ACC112 (cell line): ENCODE results near the gene RALGPS1.

Experiments used
- H2AFZ ChIP-seq: fragments of 200-600 bp; sonication (generic); one replicate; pipeline ENCODE4 v1.6.0; 2017; ENCODE audit warnings: antibody characterized with exemption, low read length; ENCODE audit not compliant: unreplicated experiment
- H3K27ac ChIP-seq: fragments of 200-600 bp; sonication (generic); 2 replicates; pipeline ENCODE4 v1.5.1; 2014; ENCODE audit warnings: low read depth, mild to moderate bottlenecking, antibody characterized with exemption, low read length, moderate library complexity
- H3K27me3 ChIP-seq: fragments of 200-600 bp; sonication (generic); 2 replicates; pipeline ENCODE4 v1.6.1; 2014; ENCODE audit warnings: mild to moderate bottlenecking, antibody characterized with exemption, low read length, moderate library complexity, mixed read lengths; ENCODE audit not compliant: insufficient read depth
- H3K36me3 ChIP-seq: fragments of 200-600 bp; sonication (generic); 2 replicates; pipeline ENCODE4 v1.6.1; 2016; ENCODE audit warnings: mild to moderate bottlenecking, antibody characterized with exemption, low read length, moderate library complexity, mixed read lengths; ENCODE audit not compliant: insufficient read depth
- H3K4me1 ChIP-seq: fragments of 200-600 bp; sonication (generic); one replicate; pipeline ENCODE4 v1.6.1; 2016; ENCODE audit warnings: low read length, mixed read lengths; ENCODE audit not compliant: insufficient read depth, unreplicated experiment, control insufficient read depth
- H3K4me3 ChIP-seq: fragments of 200-600 bp; sonication (generic); 2 replicates; pipeline ENCODE4 v1.5.1; 2014; ENCODE audit warnings: mild to moderate bottlenecking, low read depth, low read length
- H3K79me2 ChIP-seq: fragments of 200-600 bp; sonication (generic); one replicate; pipeline ENCODE4 v1.6.0; 2016; ENCODE audit warnings: low read length; ENCODE audit not compliant: control insufficient read depth, unreplicated experiment, insufficient read depth

The RALGPS1 gene

DNA sequence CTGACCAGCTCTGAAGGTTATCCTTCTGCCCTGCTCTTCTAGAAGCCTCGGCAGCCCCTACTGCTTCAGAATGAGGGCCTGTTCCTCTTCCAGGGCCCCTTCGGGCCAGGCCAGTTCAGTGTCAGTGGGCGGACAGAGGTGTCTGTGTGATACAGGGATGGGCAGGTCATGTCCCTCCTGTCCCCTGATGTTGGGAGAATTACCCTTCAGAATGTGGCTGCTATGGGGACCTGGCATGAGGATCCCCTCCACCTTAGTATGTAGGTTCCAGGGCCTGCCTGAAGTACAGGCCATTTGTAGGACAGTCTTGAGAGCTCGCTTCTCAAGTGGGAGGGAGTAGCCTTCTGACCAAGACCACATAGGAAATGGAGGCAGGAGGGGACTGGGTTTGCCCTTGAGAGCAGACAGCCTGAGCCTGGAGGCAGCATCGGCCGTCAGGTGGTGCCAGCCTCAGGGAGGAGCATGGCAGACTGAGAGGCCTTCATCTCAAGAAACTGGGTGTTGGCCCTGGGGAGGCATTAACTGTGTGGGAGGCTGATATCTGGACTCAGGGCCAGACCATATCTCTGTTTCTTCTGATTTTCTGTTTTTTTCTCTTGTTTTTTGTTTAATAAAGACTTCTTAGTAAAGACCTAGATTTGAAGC lies 175.9 kb downstream of the RALGPS1 start:
- H3K79me2 ChIP-seq, result no peaks in the 10 kb centered on the region
- no peak overlapping the region for H2AFZ ChIP-seq
- no peak overlapping the region for H3K4me3 ChIP-seq
- H3K27me3 ChIP-seq, result no peaks in the 10 kb centered on the region
- H3K27ac ChIP-seq, result no peak overlapping the region
- no peaks in the 10 kb centered on the region for H3K36me3 ChIP-seq
- no peaks in the 10 kb centered on the region for H3K4me1 ChIP-seq

DNA sequence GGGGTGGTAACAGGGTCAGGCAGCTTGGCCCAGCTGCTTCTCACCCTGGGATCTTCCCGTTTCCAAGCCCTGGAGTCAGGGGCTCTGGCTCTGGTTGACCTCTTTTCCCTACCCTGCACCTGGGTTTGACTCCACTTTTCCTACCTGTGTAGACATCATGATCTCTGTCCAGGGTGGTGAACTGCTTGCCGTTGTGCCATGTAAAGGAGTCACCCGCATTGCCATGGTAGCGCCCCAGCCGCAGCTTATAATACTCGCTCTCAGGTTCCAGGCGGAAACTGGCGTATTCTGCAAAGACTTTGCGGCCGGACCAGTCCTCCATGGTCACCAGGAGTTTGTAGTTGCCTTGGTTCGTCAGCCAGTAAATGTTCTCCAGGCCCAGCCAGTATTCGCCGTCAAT lies 176.9 kb downstream of the RALGPS1 start:
- H3K27ac ChIP-seq, result no peak overlapping the region
- no peaks in the 10 kb centered on the region for H3K27me3 ChIP-seq
- no peaks in the 10 kb centered on the region for H3K36me3 ChIP-seq
- no peak overlapping the region for H2AFZ ChIP-seq
- no peaks in the 10 kb centered on the region for H3K79me2 ChIP-seq
- no peak overlapping the region for H3K4me3 ChIP-seq
- no peaks in the 10 kb centered on the region for H3K4me1 ChIP-seq

DNA sequence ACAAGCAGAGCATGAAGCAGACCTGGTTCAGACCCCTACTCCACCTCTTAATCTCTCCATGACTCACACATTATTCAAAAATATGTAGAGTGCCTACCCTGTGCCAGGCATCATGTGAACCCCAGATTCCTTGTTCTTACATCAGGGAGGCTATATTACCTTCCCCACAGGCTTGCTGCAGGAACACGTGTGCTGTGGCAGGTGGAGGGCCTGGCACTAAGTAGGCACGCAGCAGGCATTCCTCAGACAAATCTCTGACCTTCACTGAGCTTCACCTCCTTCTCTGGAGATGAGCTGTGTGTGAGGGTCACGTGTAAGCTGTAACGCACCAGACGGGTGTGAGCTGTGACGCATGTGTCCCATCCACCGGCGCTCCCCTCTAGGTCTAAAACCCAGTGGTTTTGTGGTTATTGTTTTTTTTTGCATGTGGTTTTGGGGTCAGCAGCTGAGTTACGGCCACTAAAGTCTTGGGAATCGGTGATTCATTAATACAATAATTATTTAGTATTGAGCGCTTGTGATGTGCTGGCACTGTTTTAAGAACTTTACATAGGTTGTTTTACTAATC lies 177.5 kb downstream of the RALGPS1 start:
- no peaks in the 10 kb centered on the region for H3K27me3 ChIP-seq
- H3K36me3 ChIP-seq, result no peaks in the 10 kb centered on the region
- no peak overlapping the region for H3K27ac ChIP-seq
- H3K4me3 ChIP-seq, result no peak overlapping the region
- no peak overlapping the region for H2AFZ ChIP-seq
- no peaks in the 10 kb centered on the region for H3K4me1 ChIP-seq
- no peaks in the 10 kb centered on the region for H3K79me2 ChIP-seq

DNA sequence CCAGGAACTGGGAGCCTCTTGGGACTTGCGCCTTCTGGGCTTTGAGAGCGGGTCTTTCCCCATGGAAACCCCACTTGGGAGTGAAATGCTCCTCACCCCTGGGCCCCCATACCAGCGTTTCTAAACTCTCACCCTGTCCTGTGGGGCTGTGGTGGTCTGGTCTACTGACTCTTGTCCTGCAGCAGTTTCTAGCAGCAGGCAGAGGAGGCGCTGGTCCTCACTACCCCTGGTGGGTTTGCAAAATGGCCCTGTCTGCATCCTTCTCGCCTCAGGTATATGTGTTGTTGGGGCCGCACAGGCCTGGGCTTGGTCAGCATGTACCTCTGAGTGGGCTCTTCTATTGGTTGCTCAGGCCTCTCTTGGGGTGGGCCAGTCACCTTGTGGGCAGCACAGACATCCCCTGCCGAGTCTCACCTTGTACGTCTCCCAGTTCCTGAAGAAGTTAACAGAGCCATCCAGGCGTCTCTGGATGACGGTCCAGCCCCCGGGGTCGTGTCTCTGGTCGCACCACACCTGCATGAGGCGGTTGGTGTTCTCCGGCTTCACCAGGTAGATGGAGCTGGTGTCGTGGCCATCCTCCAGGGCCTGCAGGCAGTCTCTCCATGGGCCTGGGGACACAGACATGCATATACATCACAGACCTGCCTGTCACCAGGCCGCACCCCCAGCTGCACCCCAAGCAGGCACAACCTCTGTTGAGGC lies 178.9 kb downstream of the RALGPS1 start:
- Histone ChIP-seq H3K4me3 (no peak overlapping the region), H3K79me2 (no peaks in the 10 kb centered on the region), H2AFZ (no peak overlapping the region)

DNA sequence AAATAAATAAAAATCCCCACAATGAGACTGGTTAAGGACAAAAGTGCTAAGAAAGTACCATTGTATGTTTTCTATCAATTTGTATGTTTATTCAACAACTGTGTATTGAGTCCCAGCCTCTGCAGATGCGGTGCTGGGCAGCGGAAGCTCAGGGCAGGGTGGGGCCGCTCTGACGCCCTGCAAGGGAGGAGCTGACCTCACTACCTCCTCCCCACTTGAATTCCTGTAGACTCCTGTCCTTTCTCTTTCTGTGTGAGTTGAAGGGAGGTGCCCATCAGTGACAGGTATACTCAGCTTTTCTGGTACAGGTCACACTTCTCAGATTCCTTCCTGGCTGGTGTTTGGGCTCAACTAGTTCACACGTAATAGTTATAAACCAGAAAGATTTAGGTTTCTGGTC lies 180.8 kb downstream of the RALGPS1 start:
- no peaks in the 10 kb centered on the region for H3K4me1 ChIP-seq
- H3K27me3 ChIP-seq, result no peaks in the 10 kb centered on the region
- H3K4me3 ChIP-seq, result no peak overlapping the region
- no peaks in the 10 kb centered on the region for H3K36me3 ChIP-seq
- no peak overlapping the region for H3K27ac ChIP-seq
- no peaks in the 10 kb centered on the region for H3K79me2 ChIP-seq
- H2AFZ ChIP-seq, result no peak overlapping the region

More for the DNA sequence above, 178.9 kb downstream of the RALGPS1 start:
- H3K27ac ChIP-seq, result no peak overlapping the region
- H3K36me3 ChIP-seq, result no peaks in the 10 kb centered on the region
- H3K27me3 ChIP-seq, result no peaks in the 10 kb centered on the region
- H3K4me1 ChIP-seq, result no peaks in the 10 kb centered on the region

DNA sequence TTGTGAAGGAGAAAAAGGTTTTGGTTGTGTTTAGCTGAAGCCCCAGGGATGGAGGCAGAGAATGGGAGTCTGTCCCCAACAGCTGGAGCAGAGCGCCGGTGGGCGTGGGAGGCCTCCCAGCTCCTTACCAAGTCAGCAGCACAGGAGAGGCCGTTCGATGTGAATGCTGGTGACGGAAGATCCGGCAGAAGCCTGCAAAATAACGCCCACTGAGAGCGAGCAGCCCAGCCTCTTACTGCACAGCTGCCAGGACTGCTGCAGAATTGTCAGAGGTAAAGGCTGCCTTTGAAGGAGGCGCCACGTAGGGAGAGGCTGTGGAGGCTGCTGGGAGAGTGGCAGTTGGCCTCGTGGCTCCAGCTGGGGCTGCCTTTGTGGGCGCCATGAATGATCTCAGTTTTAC lies 181.6 kb downstream of the RALGPS1 start:
- H3K27ac ChIP-seq, result no peak overlapping the region
- H2AFZ ChIP-seq, result no peak overlapping the region
- no peaks in the 10 kb centered on the region for H3K27me3 ChIP-seq

DNA sequence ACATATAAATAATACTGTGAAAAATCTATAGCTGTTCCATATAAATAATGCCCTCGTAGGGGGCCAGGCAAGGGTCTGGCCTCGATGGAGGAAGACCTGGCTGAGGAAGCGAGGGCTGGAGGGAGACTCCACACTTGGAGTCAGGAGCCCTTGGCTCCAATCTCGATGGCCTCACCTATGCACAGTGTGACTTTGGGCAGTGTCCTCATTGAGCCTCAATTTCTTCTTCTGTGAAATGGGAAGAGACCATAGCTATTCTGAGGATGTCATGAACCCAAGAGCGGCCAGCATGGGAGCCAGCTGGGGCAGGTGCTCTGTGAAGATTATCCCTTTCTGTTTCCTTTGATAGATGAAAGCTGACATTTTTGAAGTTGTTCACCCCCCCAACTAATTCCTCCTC lies 183.1 kb downstream of the RALGPS1 start:
- Histone ChIP-seq H3K4me1 (no peaks in the 10 kb centered on the region), H3K27ac (no peak overlapping the region), H3K27me3 (no peaks in the 10 kb centered on the region), H3K36me3 (no peaks in the 10 kb centered on the region), H2AFZ (no peak overlapping the region), H3K79me2 (no peaks in the 10 kb centered on the region), H3K4me3 (no peak overlapping the region)

More for the DNA sequence above, 181.6 kb downstream of the RALGPS1 start:
- H3K36me3 ChIP-seq, result no peaks in the 10 kb centered on the region
- H3K4me1 ChIP-seq, result no peaks in the 10 kb centered on the region
- H3K4me3 ChIP-seq, result no peak overlapping the region
- no peaks in the 10 kb centered on the region for H3K79me2 ChIP-seq

DNA sequence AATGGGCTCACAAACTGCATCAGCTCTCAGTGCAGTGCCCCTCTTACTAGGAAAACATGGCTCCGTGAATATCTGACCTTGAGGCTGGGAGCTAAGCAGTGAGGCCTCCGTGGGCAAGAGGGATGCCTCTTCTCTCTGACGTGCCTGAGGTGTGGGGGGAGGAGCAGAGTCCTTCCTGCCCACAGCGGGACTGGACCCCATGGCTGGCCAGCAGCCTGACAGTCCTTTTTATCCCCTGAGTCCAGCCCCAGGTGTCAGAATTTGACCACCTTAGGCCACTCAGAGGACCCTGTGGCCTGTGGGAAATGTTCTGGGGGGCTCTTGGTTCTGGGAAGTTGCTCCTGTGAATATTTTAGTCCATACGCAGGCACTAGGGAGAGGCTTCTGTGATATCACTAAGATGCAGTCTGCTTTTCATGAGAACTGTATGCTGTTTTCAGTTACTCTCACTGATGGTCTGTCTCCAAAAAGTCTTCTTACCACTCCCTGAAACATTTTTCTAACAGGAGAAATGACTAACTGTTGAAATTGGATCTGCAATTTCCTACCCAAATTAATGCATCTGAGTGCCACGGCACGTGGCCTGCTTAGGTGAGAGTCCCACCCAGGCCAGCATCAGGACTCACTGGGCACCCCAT lies 184.5 kb downstream of the RALGPS1 start:
- Histone ChIP-seq H3K27ac (no peak overlapping the region), H3K27me3 (no peaks in the 10 kb centered on the region)

DNA sequence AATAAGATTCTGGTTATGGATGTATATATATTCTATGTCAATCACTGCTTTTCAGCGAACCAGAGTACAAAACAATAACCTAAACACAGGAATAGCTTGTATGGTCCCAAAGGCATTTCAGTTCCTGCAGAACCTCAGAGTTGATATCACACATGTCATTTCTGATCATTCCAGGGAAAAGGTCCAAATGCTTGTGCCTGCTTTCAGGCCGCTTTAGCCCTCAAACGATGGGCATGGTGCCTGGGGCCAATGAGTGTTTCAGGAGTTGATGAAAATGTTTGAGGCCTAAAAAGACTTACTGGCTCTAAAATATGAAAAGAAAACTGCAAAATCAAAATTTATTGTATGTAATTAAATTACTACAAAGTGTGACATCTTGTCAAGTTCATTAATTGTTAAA lies 185.1 kb downstream of the RALGPS1 start:
- no peaks in the 10 kb centered on the region for H3K4me1 ChIP-seq
- H3K79me2 ChIP-seq, result no peaks in the 10 kb centered on the region
- no peak overlapping the region for H3K27ac ChIP-seq
- no peak overlapping the region for H2AFZ ChIP-seq
- no peaks in the 10 kb centered on the region for H3K36me3 ChIP-seq
- no peaks in the 10 kb centered on the region for H3K27me3 ChIP-seq
- no peak overlapping the region for H3K4me3 ChIP-seq

More for the DNA sequence above, 184.5 kb downstream of the RALGPS1 start:
- H2AFZ ChIP-seq, result no peak overlapping the region
- H3K4me1 ChIP-seq, result no peaks in the 10 kb centered on the region
- no peak overlapping the region for H3K4me3 ChIP-seq
- H3K79me2 ChIP-seq, result no peaks in the 10 kb centered on the region
- no peaks in the 10 kb centered on the region for H3K36me3 ChIP-seq

DNA sequence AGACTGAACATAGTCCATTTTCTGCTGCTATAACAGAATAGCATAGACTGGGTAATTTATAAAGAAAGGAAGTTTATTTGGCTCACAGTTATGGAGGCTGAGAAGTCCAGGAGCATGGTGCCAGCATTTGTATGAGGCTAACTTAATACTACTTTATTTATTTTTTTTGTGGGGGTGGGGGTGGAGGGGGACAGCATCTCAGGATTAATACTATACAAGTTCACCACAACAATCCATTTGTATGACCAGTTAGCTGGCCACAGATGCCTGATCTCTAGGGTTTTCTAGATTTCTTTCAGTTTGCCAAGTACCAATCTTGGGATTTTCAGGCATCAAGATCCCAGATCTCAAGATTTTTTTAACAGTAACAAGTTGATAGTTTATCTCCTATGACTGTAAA lies 187.6 kb downstream of the RALGPS1 start:
- H3K27me3 ChIP-seq, result no peaks in the 10 kb centered on the region
- peaks cover 4% of the 10 kb centered on the region; the same call in 1 of the 2 replicates for H3K36me3 ChIP-seq
- H3K4me3 ChIP-seq, result no peak overlapping the region
- H2AFZ ChIP-seq, result no peak overlapping the region
- H3K27ac ChIP-seq, result no peak overlapping the region
- no peaks in the 10 kb centered on the region for H3K79me2 ChIP-seq
- no peaks in the 10 kb centered on the region for H3K4me1 ChIP-seq
